Measurements from ENCODE around the gene SHISA8.
"Not testable (repeated sequence)": the region's sequence is repeated elsewhere in the genome, so short reads cannot be mapped to it uniquely, and the experiment has no call there.

Gene SHISA8

DNA sequence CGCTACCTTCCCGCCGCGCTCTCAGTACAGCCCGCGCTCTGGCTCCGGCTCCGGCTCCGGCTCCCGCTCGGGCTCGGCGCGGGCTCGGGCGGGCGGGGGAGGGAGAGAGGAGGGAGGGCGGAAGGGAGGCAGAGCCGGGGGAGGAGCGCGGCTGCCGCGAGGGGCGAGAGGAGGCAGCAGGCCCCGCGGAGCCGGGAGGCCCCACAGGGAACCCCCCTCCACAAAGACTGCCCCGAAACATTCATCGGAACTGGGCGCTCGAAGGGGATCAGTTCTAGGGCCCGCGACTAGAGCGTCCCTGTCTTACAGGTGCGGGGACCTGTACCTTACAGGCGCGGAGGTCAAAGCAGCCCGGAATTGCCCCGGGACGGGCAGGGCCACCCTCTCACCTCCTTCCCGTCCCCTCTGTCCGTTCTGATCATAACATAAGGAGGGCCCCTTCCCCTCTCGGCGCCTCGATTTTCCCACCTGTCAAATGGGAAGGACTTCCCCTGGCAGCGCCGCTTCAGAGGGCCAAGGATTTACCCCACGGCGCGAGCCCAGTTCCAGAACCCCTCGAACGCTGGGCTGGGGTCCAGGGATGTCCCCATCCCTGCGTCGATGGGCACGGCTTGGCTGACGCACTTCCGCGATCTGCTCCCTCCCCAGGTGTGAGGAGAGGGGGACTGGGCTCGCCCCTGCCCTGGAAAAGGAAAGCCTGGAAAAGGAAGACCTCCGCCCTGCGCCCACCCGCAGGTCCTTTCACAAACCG is at the start of gene SHISA8:
TSS of gene SHISA8 (minus strand) at position 40 of the 751 bp plus-strand sequence. CDS start 407 bp downstream, outside the sequence.
- peak in 5 of 51 donors; percentile 14 to 42 (median 16) for DNase-seq

DNA sequence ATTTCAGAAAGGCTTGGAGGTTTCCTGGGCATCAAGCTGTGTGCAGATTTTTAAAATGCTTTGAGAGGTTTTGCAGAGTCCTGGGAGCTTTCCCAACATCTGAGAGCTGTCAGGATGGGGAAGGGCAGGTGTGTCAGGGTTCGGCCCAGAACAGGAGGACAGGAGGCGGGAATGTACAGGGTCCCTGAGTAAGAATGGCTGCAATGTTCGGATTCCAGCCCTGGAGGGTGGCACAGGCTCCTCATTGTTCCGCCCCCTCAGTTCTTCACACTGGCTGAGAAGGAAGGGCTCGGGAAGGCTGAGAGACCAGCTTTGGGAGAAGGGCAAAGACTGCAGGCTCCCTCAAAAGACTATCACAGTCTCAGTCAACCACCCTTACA is 49.2 kb upstream of the SHISA8 start:
- peak in 3 of 51 donors; percentile 26 to 68 (median 65) for DNase-seq

DNA sequence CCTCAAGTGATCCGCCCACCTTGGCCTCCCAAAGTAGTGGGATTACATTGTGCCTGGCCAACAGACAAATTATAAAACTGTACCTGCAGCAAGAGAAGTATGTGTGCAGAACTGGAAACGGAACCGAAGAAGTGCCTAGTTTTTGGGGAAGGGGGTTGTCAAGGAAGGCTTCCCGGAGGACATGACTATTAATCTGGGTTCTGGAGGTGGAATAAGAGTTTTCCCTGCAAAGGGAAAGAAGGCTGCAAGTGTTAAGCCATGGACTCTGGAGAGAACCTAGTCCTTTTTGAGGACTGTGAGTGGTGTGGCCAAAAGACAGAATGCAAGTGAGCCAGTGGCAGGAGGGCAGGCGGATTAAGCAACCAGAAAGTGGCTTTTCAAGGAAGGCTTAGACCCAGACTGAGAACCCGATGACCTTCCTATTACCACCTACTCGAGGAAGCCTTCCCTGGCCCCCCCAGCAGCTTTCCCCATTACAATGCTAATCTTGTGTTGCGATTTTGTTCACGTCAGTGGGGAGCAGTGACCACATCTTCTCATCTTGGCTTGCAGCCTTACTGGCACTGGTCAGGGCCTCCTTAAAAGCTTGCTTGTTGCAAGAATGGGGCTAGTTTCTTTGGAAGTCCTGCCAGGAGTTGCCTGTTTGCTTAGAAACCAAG is 48.7 kb upstream of the SHISA8 start:
- DNase-seq = peak in 34 of 51 donors; percentile 14 to 87 (median 62)

DNA sequence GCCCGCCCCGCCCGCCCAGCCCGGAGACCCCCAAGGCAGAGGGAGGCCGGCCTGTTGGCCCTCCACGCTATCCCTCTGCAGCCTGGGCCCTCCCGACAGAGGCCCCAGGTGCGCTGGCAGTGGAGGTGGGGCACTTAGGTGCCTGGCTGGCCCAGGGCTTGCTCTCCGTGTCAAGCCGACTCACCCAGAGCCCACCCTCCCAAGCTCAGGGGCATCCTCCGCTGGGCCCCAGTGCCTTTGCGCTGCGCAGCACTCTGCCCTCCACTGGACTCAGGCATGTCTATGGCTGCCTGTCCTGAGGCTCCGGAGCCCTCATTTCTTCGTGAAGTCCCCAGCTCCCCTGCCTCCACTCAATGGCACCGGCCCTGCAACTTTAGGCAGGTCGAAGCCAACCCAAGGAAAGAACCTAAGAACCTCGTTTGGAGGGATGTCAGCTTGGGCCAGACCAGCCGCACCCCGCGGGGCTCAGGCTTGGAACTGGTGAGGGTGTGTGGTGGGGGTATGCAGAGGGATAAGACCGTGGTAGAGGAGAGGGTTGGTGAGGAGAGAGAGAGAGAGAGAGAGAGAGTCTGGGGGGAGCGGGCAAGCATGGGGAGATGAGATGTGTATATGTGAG is 43.2 kb upstream of the SHISA8 start:
- DNase-seq = no peak

- peak in 2 of 51 donors; percentile 28 to 38 for DNase-seq
Observed at GRCh38 chr22:41952713-41953112, 37.8 kb upstream of the SHISA8 start.

GRCh38 chr22:41951898-41952474 is 37.1 kb upstream of the SHISA8 start, which contains the start of gene SMIM45:
SMIM45 (plus strand) TSS chr22:41952150.
- peak in 50 of 51 donors; percentile 26 to 94 (median 81) for DNase-seq

DNA sequence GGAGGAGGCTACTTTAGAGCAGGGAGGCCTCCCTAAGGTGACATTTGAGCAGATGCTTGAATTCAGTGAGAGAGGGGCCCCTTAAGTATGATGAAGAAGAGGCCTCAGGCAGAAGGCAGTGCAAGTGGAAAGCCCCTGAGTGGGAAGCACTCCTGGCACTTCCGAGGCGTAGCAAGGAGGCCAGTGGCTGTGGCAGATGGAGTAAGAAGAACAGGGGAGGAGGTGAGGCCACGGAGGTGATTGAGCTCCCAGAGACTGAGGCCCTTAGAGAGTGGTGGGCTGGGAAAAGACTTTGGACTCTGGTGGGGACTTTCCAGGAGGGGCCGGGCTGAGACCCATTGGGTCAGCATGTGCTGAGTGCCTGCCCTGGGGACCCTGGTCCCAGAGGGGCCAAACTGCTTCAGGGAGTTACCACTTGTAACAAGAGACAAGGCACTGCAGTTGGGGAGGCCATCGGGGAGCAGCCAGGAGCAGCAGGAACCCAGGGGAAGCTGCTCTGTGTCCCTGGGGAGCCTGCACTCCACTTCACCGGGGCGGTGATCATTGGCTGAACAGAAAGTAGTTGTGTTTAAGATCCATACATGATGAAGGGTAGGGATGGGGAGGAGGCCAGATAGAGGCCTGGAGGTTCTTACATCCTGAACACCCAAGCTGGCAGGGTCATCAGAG is 34.6 kb upstream of the SHISA8 start:
- no peak for DNase-seq

- DNase-seq = not testable (repeated sequence)
Observed at GRCh38 chr22:41948928-41949296, 34.0 kb upstream of the SHISA8 start.

DNA sequence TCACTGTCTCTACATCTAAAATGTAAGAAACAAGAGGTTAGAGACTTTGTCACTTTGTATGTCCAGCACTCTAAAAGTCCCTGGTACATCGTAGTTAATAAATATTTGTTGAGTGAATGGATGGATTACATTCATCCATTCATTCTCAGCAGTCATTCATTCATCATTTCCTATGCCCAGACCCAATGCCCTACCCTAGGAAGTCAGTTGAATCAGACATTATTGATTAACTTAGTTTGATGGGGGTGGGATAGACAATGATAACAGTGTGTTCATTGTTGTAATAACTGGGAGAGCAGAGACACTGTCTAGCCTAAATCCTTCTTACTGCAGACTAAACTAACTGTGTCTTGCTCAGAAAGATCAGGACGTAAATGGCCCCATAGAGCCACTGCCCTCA is 33.3 kb upstream of the SHISA8 start:
- DNase-seq = no peak

GRCh38 chr22:41947424-41948080 is 32.7 kb upstream of the SHISA8 start:
- no peak for DNase-seq

GRCh38 chr22:41946629-41947423 is 32.0 kb upstream of the SHISA8 start, which contains the start of gene CENPM:
CENPM (minus strand) TSS chr22:41947152; CDS start chr22:41947076, 76 bp downstream.
- peak; percentile 63 to 98 (median 91) for DNase-seq

DNA sequence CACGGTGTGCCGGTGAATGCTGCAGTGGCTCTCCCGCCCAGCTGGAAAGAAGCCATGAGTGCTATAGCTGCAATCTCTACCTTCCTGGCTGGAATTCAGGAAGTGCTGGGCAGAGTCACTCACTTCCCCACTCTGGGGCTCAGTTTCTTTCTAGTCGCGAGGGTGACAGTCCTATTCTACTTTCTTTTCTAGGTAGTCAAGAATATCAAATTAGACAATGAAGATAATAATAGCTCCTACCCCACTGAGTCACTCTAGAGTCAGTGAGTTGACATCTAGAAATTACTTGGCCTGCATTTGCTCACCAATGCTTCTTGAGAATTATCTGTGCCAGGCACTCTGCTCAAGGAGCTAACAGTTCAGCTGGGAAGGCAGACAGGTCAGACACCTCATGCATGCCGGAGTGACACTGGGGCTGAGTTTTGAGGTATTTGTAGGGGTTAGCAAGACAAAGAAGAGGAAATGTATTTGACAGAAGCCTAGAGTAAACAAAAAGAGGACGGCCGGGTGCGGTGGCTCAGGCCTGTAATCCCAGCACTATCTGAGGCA is 28.9 kb upstream of the SHISA8 start:
- DNase-seq = no peak

- DNase-seq = peak in 49 of 51 donors; percentile 31 to 90 (median 73)
Observed at GRCh38 chr22:41940832-41941765, 26.2 kb upstream of the SHISA8 start.

DNA sequence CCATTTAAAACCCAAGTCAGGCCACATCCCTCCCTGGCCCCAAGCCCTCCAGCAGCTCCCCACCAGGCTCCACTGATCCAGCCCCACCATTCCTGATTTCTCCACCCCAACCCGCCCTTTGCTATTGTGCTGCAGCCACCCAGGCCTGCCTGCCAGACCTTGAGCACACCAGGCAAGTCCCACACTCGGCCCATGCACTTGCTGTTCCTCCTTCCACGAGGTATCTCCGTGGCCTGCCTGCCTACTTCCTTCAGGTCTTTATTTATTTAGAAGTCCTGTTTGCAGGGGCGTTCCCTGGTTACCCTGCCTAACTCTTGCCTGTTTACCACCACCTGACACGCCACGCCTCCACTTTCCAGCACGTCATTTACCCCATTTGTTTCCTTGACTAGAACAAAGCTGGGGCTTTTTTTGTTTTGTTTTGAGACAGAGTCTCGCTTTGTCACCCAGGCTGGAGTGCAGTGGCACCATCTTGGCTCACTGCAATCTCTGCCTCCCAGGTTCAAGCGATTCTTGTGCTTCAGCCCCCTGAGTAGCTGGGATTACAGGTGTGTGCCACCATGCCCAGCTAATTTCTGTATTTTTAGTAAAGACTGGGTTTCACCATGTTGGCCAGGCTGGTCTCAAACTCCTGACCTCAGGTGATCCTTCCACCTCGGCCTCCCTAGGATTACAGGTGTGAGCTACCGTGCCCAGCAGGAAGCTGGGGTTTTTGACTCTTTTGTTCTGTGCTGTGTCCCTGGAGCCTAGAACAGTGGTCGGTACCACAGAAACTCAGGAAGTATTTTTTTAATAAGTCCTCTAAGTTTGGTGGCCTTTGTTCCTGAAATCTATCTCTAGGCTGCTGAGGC is 25.3 kb upstream of the SHISA8 start:
- peak in 30 of 51 donors; percentile 11 to 65 (median 42) for DNase-seq

- no peak for DNase-seq
Observed at GRCh38 chr22:41936894-41937169, 22.0 kb upstream of the SHISA8 start.

DNA sequence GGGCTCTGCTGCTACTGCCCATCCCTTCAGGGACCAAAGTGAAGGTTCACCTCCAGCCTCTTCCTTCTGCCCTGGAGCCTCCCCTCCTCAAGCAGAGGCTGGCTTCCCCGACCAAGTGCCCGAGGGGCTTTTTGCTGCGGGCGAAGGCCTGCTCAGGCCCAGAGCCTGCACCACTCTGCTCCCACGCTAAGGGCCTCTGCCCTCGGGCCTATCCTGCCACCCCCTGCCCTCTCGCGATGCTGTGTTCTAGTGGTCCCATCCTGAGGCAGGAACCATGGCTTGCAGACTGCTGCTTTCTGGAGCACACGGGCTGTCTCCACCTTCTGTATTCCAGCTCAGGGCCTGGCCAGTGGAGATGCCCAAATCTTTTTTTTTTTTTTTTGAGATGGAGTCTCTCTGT is 20.6 kb upstream of the SHISA8 start:
- no peak for DNase-seq

GRCh38 chr22:41935015-41935351 is 20.1 kb upstream of the SHISA8 start:
- DNase-seq = peak in 15 of 51 donors; percentile 6 to 36 (median 25)
